Measurements from ENCODE around the gene RAPGEF1.

The RAPGEF1 gene

DNA sequence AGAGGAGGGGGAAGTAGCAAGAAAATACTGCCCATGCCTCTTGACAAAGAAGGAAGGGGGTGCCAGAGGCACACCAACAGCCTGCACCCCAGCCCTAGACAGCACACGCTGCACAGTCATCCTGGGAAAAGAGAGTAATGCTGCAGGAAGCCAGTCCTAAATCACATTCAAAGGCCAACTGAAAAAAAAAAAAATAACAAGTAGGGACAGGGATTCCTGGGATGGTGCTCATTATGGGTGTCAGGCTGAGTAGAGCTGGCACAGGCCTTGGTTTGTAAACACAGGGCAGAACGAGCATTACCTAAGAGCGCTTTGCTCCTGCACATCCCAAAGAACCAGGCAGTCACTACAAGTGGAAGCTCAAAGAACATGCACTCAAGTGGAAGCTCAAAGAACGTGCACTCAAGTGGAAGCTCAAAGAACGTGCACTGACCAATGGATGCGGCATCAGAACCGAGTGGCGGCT lies 7.8 kb downstream of the RAPGEF1 start:
- no peak for DNase-seq (ENCODE audit: low read depth)
- in situ Hi-C loops (cut with HindIII; ENCODE audit: low sequenced_read_pairs) = no loop called here

DNA sequence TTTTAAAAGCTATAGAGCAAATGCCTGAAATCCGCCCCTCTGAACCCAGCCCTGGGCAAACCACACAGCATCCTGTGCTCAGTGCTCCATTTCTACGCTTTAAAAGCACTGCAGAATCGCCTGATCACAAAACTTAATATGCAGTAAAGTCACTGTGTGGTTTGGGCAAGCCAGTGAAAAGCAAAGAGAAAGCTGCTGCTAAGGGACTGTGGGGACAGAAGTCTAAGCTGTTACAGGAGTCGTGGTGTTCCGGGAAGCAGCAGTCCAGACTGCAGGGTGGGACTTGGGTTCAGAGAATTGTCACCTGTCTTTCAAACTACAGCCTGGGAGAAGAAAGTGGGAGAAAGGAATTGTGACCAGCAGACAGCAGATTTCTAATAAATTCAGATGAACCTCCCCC lies 8.2 kb downstream of the RAPGEF1 start:
- H3K4me3 ChIP-seq (ENCODE audit: low read depth, low read length) = no peak overlapping the region
- in situ Hi-C loops (cut with HindIII; ENCODE audit: low sequenced_read_pairs) = no loop called here
- no peak for DNase-seq (ENCODE audit: low read depth)
- TF ChIP-seq, protein P1, sequence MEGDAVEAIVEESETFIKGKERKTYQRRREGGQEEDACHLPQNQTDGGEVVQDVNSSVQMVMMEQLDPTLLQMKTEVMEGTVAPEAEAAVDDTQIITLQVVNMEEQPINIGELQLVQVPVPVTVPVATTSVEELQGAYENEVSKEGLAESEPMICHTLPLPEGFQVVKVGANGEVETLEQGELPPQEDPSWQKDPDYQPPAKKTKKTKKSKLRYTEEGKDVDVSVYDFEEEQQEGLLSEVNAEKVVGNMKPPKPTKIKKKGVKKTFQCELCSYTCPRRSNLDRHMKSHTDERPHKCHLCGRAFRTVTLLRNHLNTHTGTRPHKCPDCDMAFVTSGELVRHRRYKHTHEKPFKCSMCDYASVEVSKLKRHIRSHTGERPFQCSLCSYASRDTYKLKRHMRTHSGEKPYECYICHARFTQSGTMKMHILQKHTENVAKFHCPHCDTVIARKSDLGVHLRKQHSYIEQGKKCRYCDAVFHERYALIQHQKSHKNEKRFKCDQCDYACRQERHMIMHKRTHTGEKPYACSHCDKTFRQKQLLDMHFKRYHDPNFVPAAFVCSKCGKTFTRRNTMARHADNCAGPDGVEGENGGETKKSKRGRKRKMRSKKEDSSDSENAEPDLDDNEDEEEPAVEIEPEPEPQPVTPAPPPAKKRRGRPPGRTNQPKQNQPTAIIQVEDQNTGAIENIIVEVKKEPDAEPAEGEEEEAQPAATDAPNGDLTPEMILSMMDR (IDR thresholded peaks at IDR 0.05; ENCODE audit: low read depth, low read length, missing control alignments) = no peak

More for the DNA sequence above, 7.8 kb downstream of the RAPGEF1 start:
- H3K4me3 ChIP-seq (ENCODE audit: low read depth, low read length) = no peak overlapping the region
- TF ChIP-seq, protein P1 (IDR thresholded peaks at IDR 0.05; ENCODE audit: low read depth, low read length, missing control alignments) = no peak

DNA sequence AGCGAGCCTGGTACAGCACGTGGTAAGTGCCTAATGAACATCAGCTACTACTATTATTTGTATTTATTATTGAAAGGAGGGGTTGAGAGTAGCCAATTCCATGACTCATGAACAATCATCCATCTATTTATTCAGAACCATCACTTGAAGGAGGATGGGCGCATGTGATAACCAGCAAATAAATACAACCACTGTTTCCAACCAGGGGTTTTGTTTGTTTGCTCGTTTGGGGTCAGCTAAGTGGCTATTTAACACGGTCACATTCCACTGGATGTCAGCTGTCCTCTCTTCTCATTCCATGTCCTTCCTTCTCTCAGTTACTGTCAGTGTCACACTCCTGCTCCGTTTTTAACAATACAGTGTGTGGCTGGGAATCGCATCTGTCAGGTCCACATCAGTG lies 8.6 kb downstream of the RAPGEF1 start:
- TF ChIP-seq, protein P1 (IDR thresholded peaks at IDR 0.05; ENCODE audit: low read depth, low read length, missing control alignments) = no peak
- in situ Hi-C loops (cut with HindIII; ENCODE audit: low sequenced_read_pairs) = no loop called here
- no peak overlapping the region for H3K4me3 ChIP-seq (ENCODE audit: low read depth, low read length)
- DNase-seq (ENCODE audit: low read depth) = no peak

DNA sequence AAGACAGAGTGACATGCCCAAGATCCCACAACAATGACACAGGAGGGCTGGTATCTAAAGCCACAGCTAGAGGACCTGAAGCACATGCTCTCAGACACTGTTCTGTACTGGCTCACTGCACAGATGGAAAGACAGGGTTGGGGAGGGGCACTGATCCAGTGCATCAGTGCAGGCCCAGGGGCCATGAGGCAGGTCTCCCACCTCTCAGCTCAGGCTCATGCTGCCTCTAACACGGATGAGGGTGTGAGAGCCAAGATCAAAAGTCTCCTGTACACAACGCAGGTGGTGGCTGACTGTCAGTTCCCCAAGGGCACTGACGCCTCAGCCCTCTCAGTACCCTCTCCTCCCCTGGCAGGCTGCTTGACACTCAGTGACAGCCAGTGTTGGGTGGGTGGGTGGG lies 10.9 kb downstream of the RAPGEF1 start:
- no peak for DNase-seq (ENCODE audit: low read depth)
- H3K4me3 ChIP-seq (ENCODE audit: low read depth, low read length) = no peak overlapping the region
- in situ Hi-C loops (cut with HindIII; ENCODE audit: low sequenced_read_pairs) = no loop called here
- TF ChIP-seq, protein P1 (IDR thresholded peaks at IDR 0.05; ENCODE audit: low read depth, low read length, missing control alignments) = no peak

DNA sequence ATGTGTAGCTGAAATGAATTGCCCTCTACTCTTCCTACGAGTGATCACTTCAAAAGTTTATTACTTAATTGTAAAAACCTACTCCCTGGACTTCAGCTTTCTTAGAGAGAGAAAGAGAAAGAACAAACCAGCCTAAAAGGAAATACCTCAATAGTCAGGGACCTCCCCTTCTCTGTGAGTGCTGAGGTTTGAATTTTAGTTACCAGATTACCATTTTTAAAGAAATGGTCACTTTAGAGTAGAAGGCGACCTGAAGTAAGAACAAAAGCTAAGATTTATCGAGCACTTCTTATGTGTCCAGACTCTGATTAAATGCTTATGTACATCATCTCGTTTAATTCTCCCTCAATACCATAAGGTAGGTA lies 11.3 kb downstream of the RAPGEF1 start:
- H3K4me3 ChIP-seq (ENCODE audit: low read depth, low read length) = no peak overlapping the region
- no peak for DNase-seq (ENCODE audit: low read depth)
- in situ Hi-C loops (cut with HindIII; ENCODE audit: low sequenced_read_pairs) = no loop called here
- TF ChIP-seq, protein P1 (IDR thresholded peaks at IDR 0.05; ENCODE audit: low read depth, low read length, missing control alignments) = no peak

DNA sequence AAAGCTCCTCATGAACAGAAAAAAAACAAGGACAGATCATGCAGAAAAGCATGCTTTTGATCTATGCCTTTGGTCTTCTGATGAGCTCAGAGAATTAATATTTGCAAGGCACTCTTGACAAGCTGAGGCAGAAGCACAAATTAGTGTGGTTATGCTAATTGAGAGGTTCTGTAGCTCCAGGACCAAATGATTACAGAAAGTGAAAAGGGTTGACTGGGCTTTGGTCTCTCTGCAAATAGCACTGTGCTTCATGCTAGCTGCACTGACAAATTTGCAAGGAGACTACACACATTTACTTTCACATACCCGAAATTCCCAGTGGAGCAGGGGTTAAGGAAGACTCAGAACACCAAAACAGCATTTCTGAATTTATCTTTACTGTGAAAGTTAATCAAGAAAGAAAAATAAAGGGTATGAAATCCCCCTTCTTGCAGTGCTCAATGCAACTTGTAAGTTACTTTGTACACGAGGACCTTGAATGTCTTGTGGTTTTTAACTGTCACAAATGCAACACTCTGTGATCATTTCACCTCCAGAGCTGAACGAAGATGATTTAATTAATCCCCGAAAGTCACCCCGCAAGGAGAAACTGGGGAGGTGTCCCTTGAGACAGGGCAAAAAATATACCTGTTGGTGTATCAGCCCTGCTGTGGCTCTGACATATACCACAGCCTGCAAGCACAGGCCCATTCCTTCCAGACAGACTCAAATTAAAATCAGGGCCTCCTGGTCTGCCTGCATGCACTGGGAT lies 11.9 kb downstream of the RAPGEF1 start:
- TF ChIP-seq, protein P1 (IDR thresholded peaks at IDR 0.05; ENCODE audit: low read depth, low read length, missing control alignments) = no peak
- DNase-seq (ENCODE audit: low read depth) = no peak
- no peak overlapping the region for H3K4me3 ChIP-seq (ENCODE audit: low read depth, low read length)
- in situ Hi-C loops (cut with HindIII; ENCODE audit: low sequenced_read_pairs) = no loop called here

Data from astrocyte of the cerebellum (primary cell).